Colonic mucosa (tissue), 4 donors: Measurements from ENCODE around the gene SETBP1. TPM values are rescaled to one million over a fixed set of nuclear protein-coding genes. Genes with fewer than 3 reads are reported as not detected.
"Not testable (repeated sequence)": the region's sequence is repeated elsewhere in the genome, so short reads cannot be mapped to it uniquely, and the experiment has no call there.

Source experiments
- DNase-seq: peaks from one replicate; pipeline ENCODE4 v3.0.0-alpha.2; 2020
- H3K27ac ChIP-seq: fragments of 200-600 bp; one replicate; pipeline ENCODE4 v1.8.0; 2021
- H3K27me3 ChIP-seq: fragments of 200-600 bp; one replicate; pipeline ENCODE4 v1.8.0; 2021
- H3K36me3 ChIP-seq: fragments of 200-600 bp; one replicate; pipeline ENCODE4 v1.8.0; 2021
- H3K4me1 ChIP-seq: fragments of 200-600 bp; one replicate; pipeline ENCODE4 v1.8.0; 2021; ENCODE audit warnings: mild to moderate bottlenecking
- H3K4me3 ChIP-seq: fragments of 200-600 bp; one replicate; pipeline ENCODE4 v1.8.0; 2021
- H3K9ac ChIP-seq, 2 donors: one replicate each; pipeline ENCODE4 v1.7.0; 2013; ENCODE audit warnings: control low read depth in 2 of 2, low read depth in 2 of 2, low read length in 2 of 2
- H3K9me3 ChIP-seq: fragments of 200-600 bp; one replicate; pipeline ENCODE4 v1.8.0; 2021
- intact Hi-C: fragments of 100-400 bp; cut with DNase I; formaldehyde crosslinking; loops from one replicate; pipeline ENCODE4 v1.14.1; 2022
- total RNA-seq, 2 donors: library from RNA; stranded (reverse); fragmentation: NEBNext Ultra II Directional in 1 of 2; extraction: Animal tissue kit (Norgen Biotek cat#: 25700) in 1 of 2; gene quantifications; one replicate each; pipeline ENCODE4 v1.2.1, GENCODE V29; 2021
- TF ChIP-seq, protein P1 (sequence below): fragments of 200-600 bp; IDR thresholded peaks from one replicate; pipeline ENCODE4 v1.8.0; 2022; ENCODE audit warnings: antibody characterized with exemption, mild to moderate bottlenecking
- donor health status: healthy.
- donor health status: DM: no; HTN: no; CAD: no.
- donor health status: DM: no; HTN: no; CAD: no.

The SETBP1 gene
- total RNA-seq, 2 donors from 2014 or later, result 9.6 to 11.8 TPM

- no peak for DNase-seq
- H3K9ac ChIP-seq, result no peak overlapping the region
- no peaks in the 10 kb centered on the region for H3K36me3 ChIP-seq
- no peak overlapping the region for H3K4me3 ChIP-seq
- no peak overlapping the region for H3K27ac ChIP-seq
- intact Hi-C loops, result no loop called here
- H3K4me1 ChIP-seq, result no peaks in the 10 kb centered on the region
- no peaks in the 10 kb centered on the region for H3K9me3 ChIP-seq
- TF ChIP-seq, protein P1, sequence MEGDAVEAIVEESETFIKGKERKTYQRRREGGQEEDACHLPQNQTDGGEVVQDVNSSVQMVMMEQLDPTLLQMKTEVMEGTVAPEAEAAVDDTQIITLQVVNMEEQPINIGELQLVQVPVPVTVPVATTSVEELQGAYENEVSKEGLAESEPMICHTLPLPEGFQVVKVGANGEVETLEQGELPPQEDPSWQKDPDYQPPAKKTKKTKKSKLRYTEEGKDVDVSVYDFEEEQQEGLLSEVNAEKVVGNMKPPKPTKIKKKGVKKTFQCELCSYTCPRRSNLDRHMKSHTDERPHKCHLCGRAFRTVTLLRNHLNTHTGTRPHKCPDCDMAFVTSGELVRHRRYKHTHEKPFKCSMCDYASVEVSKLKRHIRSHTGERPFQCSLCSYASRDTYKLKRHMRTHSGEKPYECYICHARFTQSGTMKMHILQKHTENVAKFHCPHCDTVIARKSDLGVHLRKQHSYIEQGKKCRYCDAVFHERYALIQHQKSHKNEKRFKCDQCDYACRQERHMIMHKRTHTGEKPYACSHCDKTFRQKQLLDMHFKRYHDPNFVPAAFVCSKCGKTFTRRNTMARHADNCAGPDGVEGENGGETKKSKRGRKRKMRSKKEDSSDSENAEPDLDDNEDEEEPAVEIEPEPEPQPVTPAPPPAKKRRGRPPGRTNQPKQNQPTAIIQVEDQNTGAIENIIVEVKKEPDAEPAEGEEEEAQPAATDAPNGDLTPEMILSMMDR, result no peak
- no peaks in the 10 kb centered on the region for H3K27me3 ChIP-seq
These were observed 36.0 kb downstream of the SETBP1 start for GRCh38 chr18:44716697-44717163.

- Histone ChIP-seq H3K36me3 (no peaks in the 10 kb centered on the region), H3K4me3 (no peak overlapping the region), H3K9ac (no peak overlapping the region), H3K9me3 (no peaks in the 10 kb centered on the region), H3K27ac (no peak overlapping the region), H3K4me1 (no peaks in the 10 kb centered on the region), H3K27me3 (no peaks in the 10 kb centered on the region)
- intact Hi-C loops, result no loop called here
- DNase-seq, result no peak
- TF ChIP-seq, protein P1, result no peak
These were observed 38.9 kb downstream of the SETBP1 start for GRCh38 chr18:44719519-44720060.

GRCh38 chr18:44721748-44722147, 41.1 kb downstream of the SETBP1 start:
- intact Hi-C loops, H3K4me1 ChIP-seq, H3K36me3 ChIP-seq: not testable (repeated sequence)

DNA sequence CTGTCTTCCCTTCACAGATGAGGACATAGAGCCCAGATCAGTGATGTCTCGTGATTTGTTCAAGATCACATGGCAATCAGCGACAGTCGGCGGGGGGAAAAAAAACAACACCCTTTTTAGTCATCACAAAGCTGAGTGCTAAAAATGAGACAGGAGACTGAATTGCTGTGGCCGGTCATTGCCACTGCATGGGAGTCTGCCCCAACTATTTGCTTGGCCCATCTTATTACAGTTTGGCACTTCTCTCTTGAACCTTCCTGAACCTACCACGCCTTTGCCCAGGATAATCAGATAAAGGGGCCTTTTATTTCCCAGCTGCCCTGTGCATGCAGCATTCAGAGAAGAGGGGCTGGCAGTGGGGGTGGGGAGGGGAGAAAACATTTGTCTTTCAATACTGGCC, 42.7 kb downstream of the SETBP1 start:
- Histone ChIP-seq H3K4me3 (no peak overlapping the region), H3K4me1 (no peaks in the 10 kb centered on the region), H3K27me3 (no peaks in the 10 kb centered on the region), H3K9ac (no peak overlapping the region), H3K9me3 (no peaks in the 10 kb centered on the region), H3K36me3 (no peaks in the 10 kb centered on the region), H3K27ac (no peak overlapping the region)
- no peak for DNase-seq
- TF ChIP-seq, protein P1, result no peak
- intact Hi-C loops, result no loop called here

More at GRCh38 chr18:44721748-44722147, 41.1 kb downstream of the SETBP1 start:
- H3K4me3 ChIP-seq, H3K9ac ChIP-seq, DNase-seq, H3K9me3 ChIP-seq, H3K27me3 ChIP-seq, H3K27ac ChIP-seq: not testable (repeated sequence)

- DNase-seq, result no peak
- Histone ChIP-seq H3K27me3 (no peaks in the 10 kb centered on the region), H3K36me3 (no peaks in the 10 kb centered on the region), H3K9me3 (no peaks in the 10 kb centered on the region), H3K4me3 (no peak overlapping the region), H3K4me1 (no peaks in the 10 kb centered on the region), H3K9ac (no peak overlapping the region), H3K27ac (no peak overlapping the region)
- TF ChIP-seq, protein P1, result no peak
- intact Hi-C loops, result no loop called here
These were observed 43.6 kb downstream of the SETBP1 start for GRCh38 chr18:44724105-44724778.
